Natural killer cell (primary cell): ENCODE results near the gene RNF13. TPM values are rescaled to one million over a fixed set of nuclear protein-coding genes. Genes with fewer than 3 reads are reported as not detected.
A peak's percentile ranks its signal among the peaks of the same experiment; 100 is the strongest.

Experiments
- ATAC-seq, 3 donors: fragments of 150-1000 bp in 2 of 3; fragments of 200-7000 bp in 1 of 3; cut with Tn5 transposase; 1 replicate in 1 of 3; 2 replicates in 2 of 3; pipeline ENCODE4 v1.10.0; 2021; ENCODE audit warnings: mild to moderate bottlenecking in 2 of 3, moderate library complexity in 2 of 3
- DNase-seq, 2 donors: peaks; one replicate each; pipeline versions ENCODE4 v3.0.0 to v3.0.0-alpha.2; 2013 to 2021; ENCODE audit warnings: mixed read lengths in 1 of 2
- H3K27ac ChIP-seq: one replicate; pipeline ENCODE4 v1.5.1; 2013; ENCODE audit warnings: mild to moderate bottlenecking, low read length
- H3K27me3 ChIP-seq: one replicate; pipeline ENCODE4 v1.6.1; 2013; ENCODE audit warnings: low read length; ENCODE audit not compliant: control insufficient read depth, insufficient read depth
- H3K36me3 ChIP-seq: one replicate; pipeline ENCODE4 v1.6.1; 2013; ENCODE audit warnings: low read length; ENCODE audit not compliant: control insufficient read depth, insufficient read depth
- H3K4me1 ChIP-seq: one replicate; pipeline ENCODE4 v1.6.1; 2013; ENCODE audit warnings: low read length; ENCODE audit not compliant: control insufficient read depth, insufficient read depth
- H3K4me3 ChIP-seq: one replicate; pipeline ENCODE4 v1.5.1; 2013; ENCODE audit warnings: low read length
- H3K9me3 ChIP-seq: one replicate; pipeline ENCODE4 v1.6.1; 2013; ENCODE audit warnings: low read length; ENCODE audit not compliant: control insufficient read depth, insufficient read depth
- H3K27ac Mint-ChIP-seq, 2 donors: one replicate each; pipeline ENCODE4 v1.8.0; 2022; ENCODE audit warnings: mild to moderate bottlenecking in 2 of 2, mixed read lengths in 2 of 2, moderate library complexity in 1 of 2
- H3K27me3 Mint-ChIP-seq, 2 donors: one replicate each; pipeline ENCODE4 v1.8.0; 2022; ENCODE audit warnings: low read depth in 2 of 2, mixed read lengths in 2 of 2
- H3K36me3 Mint-ChIP-seq: one replicate; pipeline ENCODE4 v1.8.0; 2022; ENCODE audit warnings: mixed read lengths
- H3K4me1 Mint-ChIP-seq, 2 donors: one replicate each; pipeline ENCODE4 v1.8.0; 2022; ENCODE audit warnings: mixed read lengths in 2 of 2
- H3K4me3 Mint-ChIP-seq: one replicate; pipeline ENCODE4 v1.8.0; 2022; ENCODE audit warnings: mild to moderate bottlenecking, moderate library complexity, mixed read lengths
- H3K9me3 Mint-ChIP-seq, 2 donors: one replicate each; pipeline ENCODE4 v1.8.0; 2022; ENCODE audit warnings: mixed read lengths in 2 of 2
- CTCF ChIP-seq: fragments of 200-600 bp; IDR thresholded peaks from one replicate; pipeline ENCODE4 v1.8.0; 2022; ENCODE audit warnings: antibody characterized with exemption
- WGBS: methylation state at CpG from one replicate; pipeline ENCODE4 v1.1.7; 2013; ENCODE audit warnings: missing lambda C conversion rate; ENCODE audit not compliant: insufficient coverage; 5-methylcytosine and 5-hydroxymethylcytosine counted together
- intact Hi-C: fragments of 100-400 bp; cut with micrococcal nuclease; formaldehyde crosslinking; loops from one replicate; pipeline ENCODE4 v1.14.2; 2022
- total RNA-seq, 4 donors: library from RNA; stranded (reverse); fragments of 120-200 nt in 1 of 4; gene quantifications; one replicate each; pipeline versions ENCODE4 v1.2.3 to v1.2.4, GENCODE V29; 2013 to 2022

The RNF13 gene
- total RNA-seq, 3 donors from 2014 or later (not counting 1 experiment from before 2014, with no cell fraction given): 57.4 to 69.7 (median 66.6) TPM

- Histone ChIP-seq H3K27ac (no peak overlapping the region), H3K36me3 (no peaks in the 10 kb centered on the region), H3K4me1 (no peaks in the 10 kb centered on the region), H3K27me3 (no peaks in the 10 kb centered on the region), H3K9me3 (peaks cover 8% of the 10 kb centered on the region), H3K4me3 (no peak overlapping the region)
- Mint-ChIP-seq H3K4me3 (no peak overlapping the region), H3K36me3 (peaks cover under 1% of the 10 kb centered on the region), H3K27ac (peak overlapping the region; percentile 73 to 80), H3K4me1 (peaks cover 56 to 67% of the 10 kb centered on the region in 2 donors), H3K27me3 (no peaks in the 10 kb centered on the region), H3K9me3 (no peaks in the 10 kb centered on the region)
- intact Hi-C loops: no loop called here
- WGBS: 97% methylated on average over 3 of the region's 3 CpGs
- TF ChIP-seq CTCF: no peak
- no peak for DNase-seq
- peak in 1 of 3 donors; percentile 30 for ATAC-seq
Measured at GRCh38 chr3:149839896-149840295, 26.9 kb downstream of the RNF13 start.

- no peak for TF ChIP-seq CTCF
- Histone ChIP-seq H3K4me1 (no peaks in the 10 kb centered on the region), H3K27ac (no peak overlapping the region), H3K27me3 (no peaks in the 10 kb centered on the region), H3K36me3 (peaks cover 16% of the 10 kb centered on the region), H3K4me3 (no peak overlapping the region), H3K9me3 (peaks cover under 1% of the 10 kb centered on the region)
- Mint-ChIP-seq H3K27me3 (no peaks in the 10 kb centered on the region), H3K9me3 (no peaks in the 10 kb centered on the region), H3K36me3 (no peaks in the 10 kb centered on the region), H3K4me3 (no peak overlapping the region), H3K4me1 (peaks cover 52 to 70% of the 10 kb centered on the region in 2 donors), H3K27ac (peak overlapping the region in 1 of 2 donors; percentile 22)
- no peak for ATAC-seq
- DNase-seq: no peak
- WGBS: 90% methylated on average over 2 of the region's 2 CpGs
- intact Hi-C loops: no loop called here
Measured at GRCh38 chr3:149843502-149843901, 30.5 kb downstream of the RNF13 start.

- no peak for TF ChIP-seq CTCF
- Mint-ChIP-seq H3K4me1 (peaks cover 56 to 73% of the 10 kb centered on the region in 2 donors), H3K36me3 (no peaks in the 10 kb centered on the region), H3K27ac (peak overlapping the region in 1 of 2 donors; percentile 22), H3K4me3 (no peak overlapping the region), H3K9me3 (no peaks in the 10 kb centered on the region), H3K27me3 (no peaks in the 10 kb centered on the region)
- WGBS: 96% methylated on average over 2 of the region's 2 CpGs
- Histone ChIP-seq H3K4me3 (no peak overlapping the region), H3K27ac (no peak overlapping the region), H3K4me1 (no peaks in the 10 kb centered on the region), H3K9me3 (no peaks in the 10 kb centered on the region), H3K36me3 (peaks cover 19% of the 10 kb centered on the region), H3K27me3 (no peaks in the 10 kb centered on the region)
- intact Hi-C loops: no loop called here
- ATAC-seq: no peak
- DNase-seq: no peak
Measured at GRCh38 chr3:149844091-149844490, 31.1 kb downstream of the RNF13 start.

GRCh38 chr3:149845570-149846244 lies 32.7 kb downstream of the RNF13 start:
- Histone ChIP-seq H3K4me1 (no peaks in the 10 kb centered on the region), H3K36me3 (peaks cover 22% of the 10 kb centered on the region), H3K4me3 (no peak overlapping the region), H3K27me3 (no peaks in the 10 kb centered on the region), H3K27ac (no peak overlapping the region), H3K9me3 (no peaks in the 10 kb centered on the region)
- DNase-seq (no peak), ATAC-seq (no peak)
- Mint-ChIP-seq H3K4me3 (no peak overlapping the region), H3K4me1 (peaks cover 44 to 60% of the 10 kb centered on the region in 2 donors), H3K27me3 (no peaks in the 10 kb centered on the region), H3K36me3 (no peaks in the 10 kb centered on the region), H3K9me3 (no peaks in the 10 kb centered on the region), H3K27ac (no peak overlapping the region)
- no peak for TF ChIP-seq CTCF
- 94% methylated on average over 1 of the region's 1 CpG for WGBS
- intact Hi-C loops: no loop called here
